NCI-H446 treated with DMSO at 0.1 percent for 48 hours (cell line): ENCODE data around the gene SIL1.
"Not testable (repeated sequence)": the region's sequence is repeated elsewhere in the genome, so short reads cannot be mapped to it uniquely, and the experiment has no call there.

Experiments
- DNase-seq: peaks from one replicate; lab custom pipeline; 2025; lab: John Stamatoyannopoulos, UW

The SIL1 gene

DNA sequence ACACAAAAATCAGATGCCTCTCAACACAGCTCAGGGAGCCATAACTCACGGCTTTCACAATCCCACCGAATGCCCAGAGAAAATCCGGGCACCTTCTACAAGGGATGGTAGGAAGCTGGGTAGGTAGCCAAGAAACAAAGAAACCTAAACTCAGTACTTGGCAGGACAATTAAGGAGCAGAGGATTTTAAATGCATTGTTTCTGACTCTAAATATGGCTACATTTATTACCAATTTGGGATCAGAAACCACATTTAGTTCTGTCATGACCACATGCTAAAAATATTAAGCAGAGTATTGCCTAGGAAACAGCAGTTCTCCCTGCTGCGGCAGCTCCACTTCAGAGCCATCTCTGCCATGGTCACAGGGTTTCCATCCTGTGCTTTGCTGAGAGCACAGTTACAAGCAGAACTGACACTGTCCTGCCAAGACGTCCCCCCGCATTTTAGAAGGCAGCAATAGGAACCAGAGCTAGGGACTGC is 57.5 kb downstream of the SIL1 start:
- DNase-seq, result no peak

- DNase-seq, result peak; percentile 41
Observed at GRCh38 chr5:139138809-139139208, 59.4 kb downstream of the SIL1 start.

GRCh38 chr5:139138109-139138508 is 60.1 kb downstream of the SIL1 start:
- no peak for DNase-seq

DNA sequence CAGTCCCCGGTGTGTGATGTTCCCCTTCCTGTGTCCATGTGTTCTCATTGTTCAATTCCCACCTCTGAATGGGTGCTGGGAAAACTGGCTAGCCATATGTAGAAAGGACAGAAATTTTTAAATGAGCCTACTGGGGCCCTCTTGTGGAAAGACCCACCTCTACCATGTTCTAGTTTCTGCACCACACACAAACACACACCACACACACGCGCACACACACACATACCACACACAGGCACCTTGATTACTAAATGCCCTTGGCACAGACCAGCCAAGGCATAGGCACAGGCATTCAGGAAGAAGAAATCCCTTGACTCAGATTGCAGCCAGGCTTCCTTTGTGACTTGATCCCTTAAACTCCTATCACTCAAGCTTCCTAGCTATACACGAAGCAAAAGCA is 60.5 kb downstream of the SIL1 start:
- DNase-seq, result peak; percentile 35

DNA sequence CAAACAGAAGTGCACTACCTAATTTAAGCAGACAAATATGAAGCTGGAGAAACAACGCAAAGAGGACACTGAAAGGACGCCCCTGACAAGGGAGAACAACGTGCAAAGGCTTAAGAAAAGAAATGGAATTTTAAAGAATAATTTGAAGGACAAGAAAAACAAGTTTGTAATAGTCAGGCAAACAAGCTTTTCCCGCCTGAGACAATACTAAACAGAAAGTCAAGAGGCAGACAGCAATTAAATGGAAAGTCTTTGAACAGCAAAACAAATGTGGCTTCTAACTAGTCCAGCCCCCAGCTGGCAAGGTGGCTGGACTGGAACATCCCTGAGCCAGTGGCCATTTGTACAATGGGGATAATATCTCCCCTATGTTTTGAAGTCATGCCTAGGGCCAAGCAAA is 63.3 kb downstream of the SIL1 start:
- no peak for DNase-seq

DNA sequence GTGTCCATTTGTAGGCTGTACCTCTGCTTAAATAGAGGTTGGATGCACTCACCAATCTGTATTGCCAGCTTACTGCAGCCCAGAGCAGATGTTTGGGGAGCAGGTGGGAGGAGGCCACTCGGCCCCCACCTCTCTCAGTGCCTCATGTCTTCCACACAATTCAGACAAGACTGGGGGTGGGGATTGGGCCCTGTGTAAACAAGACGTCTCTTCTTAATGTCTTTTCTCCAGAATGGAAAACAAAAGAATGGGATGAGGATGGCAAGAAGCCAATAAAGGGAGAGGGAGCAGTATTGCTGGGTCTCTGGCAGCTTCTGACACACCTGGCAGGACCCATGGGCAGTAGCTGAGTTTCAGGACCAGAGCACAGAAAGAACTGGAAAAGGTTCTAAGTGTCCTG is 64.9 kb downstream of the SIL1 start:
- peak; percentile 18 for DNase-seq

- no peak for DNase-seq
Observed at GRCh38 chr5:139132515-139132914, 65.7 kb downstream of the SIL1 start.

GRCh38 chr5:139131921-139132432 is 66.2 kb downstream of the SIL1 start:
- DNase-seq, result no peak

GRCh38 chr5:139131465-139131864 is 66.7 kb downstream of the SIL1 start:
- DNase-seq, result peak; percentile 56

DNA sequence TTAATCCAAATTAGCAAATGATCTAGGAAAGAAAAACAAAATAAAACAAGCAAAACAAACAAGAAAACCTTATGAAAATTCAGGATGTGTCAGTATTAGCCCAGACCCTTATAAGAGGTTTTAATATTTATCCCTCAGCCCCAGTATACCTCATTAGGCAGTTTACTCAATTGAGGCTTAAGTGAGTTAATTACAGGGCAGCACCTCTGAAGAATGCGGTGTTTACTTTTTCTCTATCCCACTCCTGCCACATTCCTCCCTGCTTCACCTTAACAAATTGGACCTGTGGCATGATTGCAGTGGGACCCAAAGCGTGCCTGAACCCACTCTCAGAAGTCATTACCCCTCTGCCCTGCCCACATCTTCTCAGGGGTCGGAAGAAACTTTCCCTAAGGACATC is 67.1 kb downstream of the SIL1 start:
- DNase-seq, result no peak

DNA sequence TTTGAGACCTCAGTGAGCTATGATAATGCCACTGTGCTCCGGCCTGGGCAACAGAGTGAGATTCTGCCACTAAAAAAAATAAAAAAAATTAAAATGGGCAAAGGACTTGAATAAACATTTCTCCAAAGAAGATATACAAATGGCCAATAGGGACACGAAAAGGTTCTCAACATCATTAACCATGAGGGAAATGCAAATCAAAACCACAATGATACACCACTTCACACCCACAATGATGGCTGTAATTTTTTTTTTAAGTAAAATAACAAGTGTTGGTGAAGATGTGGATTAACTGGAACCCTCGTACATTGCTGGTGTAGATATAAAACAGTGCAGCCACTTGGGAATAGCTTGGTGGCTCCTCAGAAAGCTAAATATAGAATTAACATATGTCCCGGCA is 68.0 kb downstream of the SIL1 start:
- DNase-seq, result no peak

GRCh38 chr5:139126711-139127111 is 71.5 kb downstream of the SIL1 start:
- no peak for DNase-seq

GRCh38 chr5:139125991-139126390 is 72.2 kb downstream of the SIL1 start:
- DNase-seq, result no peak

DNA sequence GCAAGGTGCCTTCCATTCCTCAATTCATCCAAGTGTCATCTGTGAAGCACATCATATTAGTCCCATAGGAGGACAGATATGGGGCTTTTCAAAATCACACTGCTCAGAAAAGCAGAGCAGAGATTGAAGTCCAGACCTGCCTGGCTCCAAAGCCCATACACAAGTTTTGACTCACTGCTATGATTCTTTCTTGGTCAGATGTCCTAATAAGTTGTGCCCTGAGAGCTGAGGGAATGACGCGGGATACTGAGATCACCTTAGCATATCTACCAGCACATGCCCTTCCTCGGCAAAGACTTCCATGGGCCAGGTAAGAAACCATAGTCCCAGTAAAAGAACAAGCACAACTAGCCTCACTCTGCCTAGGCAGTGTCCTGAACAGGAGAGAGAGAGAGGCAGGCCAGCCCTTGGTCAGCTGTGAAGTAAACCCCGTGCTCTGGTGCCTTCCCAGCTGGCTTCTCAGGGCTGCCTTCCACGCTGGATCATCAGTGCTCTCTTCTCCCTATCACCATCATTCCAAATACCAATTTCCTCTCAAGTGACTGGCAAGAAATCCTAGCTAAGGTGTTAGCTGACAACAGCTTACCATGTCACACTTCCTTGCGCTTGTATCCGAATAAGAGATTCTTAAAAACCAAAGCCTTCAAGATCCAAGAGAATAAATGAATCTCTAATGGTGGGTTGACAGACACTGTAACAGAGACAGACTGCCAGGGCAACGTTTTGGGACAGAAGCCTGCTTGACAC is 73.2 kb downstream of the SIL1 start:
- no peak for DNase-seq

DNA sequence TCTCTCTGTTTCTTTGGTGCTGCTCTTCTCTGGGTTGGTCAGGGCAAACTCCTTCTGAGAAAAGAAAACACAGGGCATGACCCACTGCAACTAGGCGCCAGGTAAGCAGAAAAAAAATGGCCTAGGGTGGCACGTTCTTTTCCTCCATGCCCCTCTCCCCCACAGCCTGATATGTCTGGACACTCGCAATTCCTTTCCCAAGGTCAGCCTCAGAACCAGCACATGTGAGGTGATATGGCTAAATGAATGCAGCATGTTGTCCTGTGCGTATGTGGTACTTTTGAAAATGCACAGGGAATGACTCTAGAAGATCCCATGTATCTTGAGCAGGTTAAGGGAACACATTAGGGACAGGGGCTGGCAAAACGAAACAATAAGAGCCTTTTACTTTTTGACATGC is 77.0 kb downstream of the SIL1 start:
- DNase-seq, result no peak

GRCh38 chr5:139120521-139120920 is 77.6 kb downstream of the SIL1 start:
- no peak for DNase-seq

- DNase-seq, result no peak
Observed at GRCh38 chr5:139118804-139119203, 79.4 kb downstream of the SIL1 start.

DNA sequence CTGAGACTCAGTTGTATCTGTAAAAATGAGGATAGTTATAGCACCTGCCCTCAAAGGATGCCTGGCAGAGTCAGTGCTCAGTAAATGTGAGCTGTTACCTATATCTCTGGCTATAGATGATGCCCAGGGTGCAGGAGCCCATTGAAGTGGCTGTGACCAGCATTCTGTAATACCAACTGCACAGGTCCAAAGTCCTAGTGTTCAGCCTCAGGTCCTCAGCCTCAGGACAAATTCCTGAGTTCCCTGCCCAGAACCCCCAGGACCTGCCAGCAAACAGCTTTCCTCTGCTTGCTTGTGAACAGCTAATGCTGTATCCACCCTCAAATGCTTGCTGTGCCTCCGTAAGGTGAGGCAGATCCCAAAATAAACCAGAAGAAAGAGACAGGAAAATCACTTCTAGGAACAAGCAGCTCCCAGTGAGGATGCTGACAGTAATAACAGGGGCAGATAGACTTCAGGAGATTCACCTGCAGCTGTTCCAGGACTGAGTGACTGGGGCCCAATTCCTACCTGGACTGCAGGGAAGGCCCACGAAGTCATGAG is 80.8 kb downstream of the SIL1 start:
- DNase-seq, result no peak

DNA sequence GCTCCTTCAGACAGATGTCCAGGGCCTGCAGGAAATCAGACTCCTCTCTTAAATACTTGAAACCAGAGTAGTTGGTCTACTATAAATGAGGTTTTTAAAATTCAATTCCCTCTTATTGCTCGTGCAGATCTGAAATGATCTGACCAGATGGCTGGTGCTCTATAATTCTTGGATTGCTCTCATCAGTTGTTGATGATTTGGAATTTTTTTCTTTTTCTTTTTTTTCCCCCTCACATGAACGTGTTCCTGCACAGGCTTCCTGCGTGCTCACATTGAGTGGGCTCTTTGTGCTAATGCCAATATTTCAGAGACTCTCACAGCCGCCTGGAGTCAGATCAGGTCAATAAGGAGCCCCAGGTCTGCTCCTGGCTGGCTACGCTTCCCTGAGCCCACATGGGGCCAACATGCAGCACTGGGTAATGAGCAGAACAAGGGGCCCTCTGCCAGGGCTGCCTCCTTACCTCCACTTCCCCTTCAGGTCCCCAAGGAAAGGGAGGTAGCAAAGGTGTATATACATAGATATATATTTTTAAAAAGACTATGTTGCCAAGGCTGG is 82.0 kb downstream of the SIL1 start:
- peak; percentile 74 for DNase-seq

GRCh38 chr5:139113892-139114291 is 84.3 kb downstream of the SIL1 start:
- DNase-seq, result no peak

- DNase-seq, result not testable (repeated sequence)
Observed at GRCh38 chr5:139112362-139112761, 85.8 kb downstream of the SIL1 start.

GRCh38 chr5:139110526-139111168 is 87.5 kb downstream of the SIL1 start:
- peak; percentile 88 for DNase-seq
